KBM-7 (cell line): ENCODE results near the gene POM121L12.

Source experiments
- DNase-seq: peaks from one replicate; pipeline ENCODE4 v3.0.0-alpha.2; 2015
- in situ Hi-C: fragments of 300-500 bp; cut with MboI; formaldehyde crosslinking; loops from 2 replicates; pipeline ENCODE4 v1.14.3; 2020; ENCODE audit warnings: low sequenced_read_pairs, low pct_unique_long_range_greater_than_20kb, mixed read lengths

POM121L12 gene

GRCh38 chr7:53035499-53036412, at the start of gene POM121L12:
TSS of gene POM121L12 (plus strand) at chr7:53035633. CDS start at chr7:53035672, 39 bp downstream.
- in situ Hi-C loops: no loop called here
- DNase-seq: no peak

GRCh38 chr7:52992001-52992400, 43.4 kb upstream of the POM121L12 start:
- in situ Hi-C loops: no loop called here
- no peak for DNase-seq

GRCh38 chr7:52992479-52993162, 42.8 kb upstream of the POM121L12 start:
- DNase-seq: no peak
- in situ Hi-C loops: no loop called here

GRCh38 chr7:52995676-52996075, 39.8 kb upstream of the POM121L12 start:
- DNase-seq: no peak
- in situ Hi-C loops: no loop called here

GRCh38 chr7:53001221-53001620, 34.2 kb upstream of the POM121L12 start:
- in situ Hi-C loops: no loop called here
- DNase-seq: no peak

- DNase-seq: no peak
- in situ Hi-C loops: no loop called here
Observed at GRCh38 chr7:53002389-53002788, 33.0 kb upstream of the POM121L12 start.

GRCh38 chr7:53003653-53004445, 31.6 kb upstream of the POM121L12 start:
- in situ Hi-C loops: no loop called here
- no peak for DNase-seq

GRCh38 chr7:53013925-53014324, 21.5 kb upstream of the POM121L12 start:
- DNase-seq: no peak
- in situ Hi-C loops: no loop called here

- DNase-seq: no peak
- in situ Hi-C loops: no loop called here
Observed at GRCh38 chr7:53015463-53015862, 20.0 kb upstream of the POM121L12 start.

- DNase-seq: no peak
- in situ Hi-C loops: no loop called here
Observed at GRCh38 chr7:53022893-53023292, 12.5 kb upstream of the POM121L12 start.

- in situ Hi-C loops: no loop called here
- no peak for DNase-seq
Observed at GRCh38 chr7:53048638-53049037, 13.2 kb downstream of the POM121L12 start.

GRCh38 chr7:53050433-53050832, 15.0 kb downstream of the POM121L12 start:
- in situ Hi-C loops: no loop called here

GRCh38 chr7:53059591-53059990, 24.2 kb downstream of the POM121L12 start:
- no peak for DNase-seq
- in situ Hi-C loops: no loop called here

More at GRCh38 chr7:53050433-53050832, 15.0 kb downstream of the POM121L12 start:
- DNase-seq: no peak

GRCh38 chr7:53060066-53060465, 24.6 kb downstream of the POM121L12 start:
- in situ Hi-C loops: no loop called here
- DNase-seq: no peak

- no peak for DNase-seq
- in situ Hi-C loops: no loop called here
Observed at GRCh38 chr7:53062796-53063195, 27.4 kb downstream of the POM121L12 start.

GRCh38 chr7:53068673-53069072, 33.2 kb downstream of the POM121L12 start:
- DNase-seq: no peak
- in situ Hi-C loops: no loop called here

- DNase-seq: no peak
- in situ Hi-C loops: no loop called here
Observed at GRCh38 chr7:53070883-53071282, 35.5 kb downstream of the POM121L12 start.
